ENCODE results near the gene KRT16.

GRCh38 chr17:41656249-41657023 is 43.9 kb upstream of the KRT16 start:
- no peak for TF ChIP-seq CTCF (IDR thresholded peaks at IDR 0.05; ENCODE audit: extremely low read depth in 1 of 2, insufficient read depth in 1 of 2, low read depth in 1 of 2, low read length in 2 of 2)
- no peak for TF ChIP-seq POLR2AphosphoS5 (IDR thresholded peaks at IDR 0.05; ENCODE audit: insufficient read depth, low read depth, low read length)
